HCT116 (cell line): Measurements from ENCODE around the gene NR1H3.

ENCODE experiments used
- CEBPB ChIP-seq: IDR thresholded peaks from 2 replicates; pipeline ENCODE4 v1.6.1; 2012; ENCODE audit warnings: low read depth
- CTCF ChIP-seq, 3 experiments: fragments of 200-600 bp in 1 of 3; sonication (generic) in 1 of 3; IDR thresholded peaks in 2 of 3; conservative IDR thresholded peaks in 1 of 3; 2 replicates each; pipeline ENCODE4 v1.5.1; 2012 to 2017; ENCODE audit warnings: low read depth in 2 of 3, low read length in 2 of 3, antibody characterized with exemption in 1 of 3, borderline replicate concordance in 1 of 3, control low read depth in 1 of 3, mild to moderate bottlenecking in 1 of 3, mixed read lengths in 1 of 3, mixed run types in 1 of 3, moderate library complexity in 1 of 3; ENCODE audit not compliant: insufficient read depth in 1 of 3
- EZH2 ChIP-seq: fragments of 200-600 bp; sonication (generic); IDR thresholded peaks from 2 replicates; pipeline ENCODE4 v1.6.1; 2017; ENCODE audit warnings: antibody characterized with exemption, mixed run types
- MAX ChIP-seq: IDR thresholded peaks from 2 replicates; pipeline ENCODE4 v1.6.1; 2012
- ZNF274 ChIP-seq: fragments of 200-500 bp; sonication (Bioruptor generic); IDR thresholded peaks from 2 replicates; pipeline ENCODE4 v1.6.1; 2014; ENCODE audit warnings: mild to moderate bottlenecking, low read depth, low read length, inconsistent platforms

- TF ChIP-seq EZH2 (no peak), CTCF (IDR thresholded peaks at IDR 0.05 in 2 of 3, conservative IDR thresholded peaks at IDR 0.05 in 1 of 3; ENCODE audit: borderline replicate concordance in 1 of 3, insufficient read depth in 1 of 3, low read depth in 2 of 3, low read length in 2 of 3) (no peak), MAX (no peak), CEBPB (no peak), ZNF274 (no peak)
These were observed 49.2 kb upstream of the NR1H3 start for GRCh38 chr11:47208628-47209027.
